Measurements from ENCODE around the gene PYGM.

DNA sequence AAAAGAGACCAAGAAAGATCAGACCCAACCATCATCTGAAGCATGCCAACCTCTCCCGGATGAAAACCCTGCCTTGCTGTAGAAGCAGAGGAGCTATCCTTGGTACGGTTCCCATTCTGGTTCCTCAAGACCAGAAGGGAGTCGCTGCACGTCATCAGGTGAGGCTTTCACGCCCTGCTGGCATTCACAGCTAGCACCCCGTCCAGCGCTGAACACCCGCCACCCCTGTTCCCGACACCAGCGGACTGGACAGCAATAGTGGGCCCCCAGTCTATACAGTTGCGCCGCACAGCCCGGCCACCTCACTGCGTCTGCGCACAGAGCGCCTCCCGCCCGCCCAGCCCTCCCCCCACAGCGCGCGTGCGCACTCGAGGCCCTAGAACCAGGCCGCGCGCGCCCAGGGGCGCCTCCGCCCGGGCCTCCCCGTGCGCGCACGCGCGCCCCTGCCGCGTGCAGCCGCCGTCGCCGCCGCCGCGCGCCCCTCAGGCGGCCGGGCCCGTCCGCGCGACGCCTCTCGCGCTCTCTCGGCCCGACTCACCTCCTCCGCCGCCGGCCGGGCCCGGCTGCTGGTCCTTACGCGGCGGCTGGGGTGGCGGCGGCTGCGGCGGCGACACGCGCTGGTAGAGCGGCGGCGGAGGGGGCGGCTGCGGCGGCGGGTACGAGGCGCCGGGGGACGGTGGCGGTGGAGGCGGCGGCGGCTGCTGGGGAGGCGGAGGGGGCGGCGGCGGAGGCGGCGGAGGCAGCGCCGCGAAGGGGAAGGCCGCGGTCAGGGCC, 17.9 kb upstream of the PYGM start:
- TF ChIP-seq, protein P1, sequence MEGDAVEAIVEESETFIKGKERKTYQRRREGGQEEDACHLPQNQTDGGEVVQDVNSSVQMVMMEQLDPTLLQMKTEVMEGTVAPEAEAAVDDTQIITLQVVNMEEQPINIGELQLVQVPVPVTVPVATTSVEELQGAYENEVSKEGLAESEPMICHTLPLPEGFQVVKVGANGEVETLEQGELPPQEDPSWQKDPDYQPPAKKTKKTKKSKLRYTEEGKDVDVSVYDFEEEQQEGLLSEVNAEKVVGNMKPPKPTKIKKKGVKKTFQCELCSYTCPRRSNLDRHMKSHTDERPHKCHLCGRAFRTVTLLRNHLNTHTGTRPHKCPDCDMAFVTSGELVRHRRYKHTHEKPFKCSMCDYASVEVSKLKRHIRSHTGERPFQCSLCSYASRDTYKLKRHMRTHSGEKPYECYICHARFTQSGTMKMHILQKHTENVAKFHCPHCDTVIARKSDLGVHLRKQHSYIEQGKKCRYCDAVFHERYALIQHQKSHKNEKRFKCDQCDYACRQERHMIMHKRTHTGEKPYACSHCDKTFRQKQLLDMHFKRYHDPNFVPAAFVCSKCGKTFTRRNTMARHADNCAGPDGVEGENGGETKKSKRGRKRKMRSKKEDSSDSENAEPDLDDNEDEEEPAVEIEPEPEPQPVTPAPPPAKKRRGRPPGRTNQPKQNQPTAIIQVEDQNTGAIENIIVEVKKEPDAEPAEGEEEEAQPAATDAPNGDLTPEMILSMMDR (conservative IDR thresholded peaks at IDR 0.05): no peak
- no peak for TF ChIP-seq ZFX (IDR thresholded peaks at IDR 0.05)
